HG03521 (cell line): ENCODE data around the gene FCN2.

Source experiments
- ATAC-seq: cut with Tn5 transposase; IDR thresholded peaks from one replicate; pipeline ENCODE4 v1.9.1; 2021; ENCODE audit warnings: mild to moderate bottlenecking, moderate library complexity; ENCODE audit not compliant: unreplicated experiment

The FCN2 gene

GRCh38 chr9:134880484-134881312 is at the start of gene FCN2:
Gene FCN2 (plus strand): TSS chr9:134880810. CDS start chr9:134880822, 12 bp downstream.
- no peak for ATAC-seq

- no peak for ATAC-seq
Observed at GRCh38 chr9:134830926-134831720, 49.5 kb upstream of the FCN2 start.

GRCh38 chr9:134832471-134832870 is 48.1 kb upstream of the FCN2 start:
- no peak for ATAC-seq

- ATAC-seq, result no peak
Observed at GRCh38 chr9:134833294-134833880, 47.2 kb upstream of the FCN2 start.

- no peak for ATAC-seq
Observed at GRCh38 chr9:134834217-134834956, 46.2 kb upstream of the FCN2 start.

- no peak for ATAC-seq
Observed at GRCh38 chr9:134834957-134835419, 45.6 kb upstream of the FCN2 start.

GRCh38 chr9:134835448-134835847 is 45.2 kb upstream of the FCN2 start:
- ATAC-seq, result no peak

GRCh38 chr9:134835987-134836386 is 44.6 kb upstream of the FCN2 start:
- no peak for ATAC-seq

- ATAC-seq, result no peak
Observed at GRCh38 chr9:134836406-134836970, 44.1 kb upstream of the FCN2 start.

GRCh38 chr9:134837529-134837928 is 43.1 kb upstream of the FCN2 start:
- no peak for ATAC-seq

- no peak for ATAC-seq
Observed at GRCh38 chr9:134838651-134839454, 41.8 kb upstream of the FCN2 start.

- no peak for ATAC-seq
Observed at GRCh38 chr9:134839455-134840125, 41.0 kb upstream of the FCN2 start.

GRCh38 chr9:134840511-134840910 is 40.1 kb upstream of the FCN2 start:
- no peak for ATAC-seq

- no peak for ATAC-seq
Observed at GRCh38 chr9:134841180-134841904, 39.3 kb upstream of the FCN2 start.

- no peak for ATAC-seq
Observed at GRCh38 chr9:134842321-134842720, 38.3 kb upstream of the FCN2 start.

- ATAC-seq, result no peak
Observed at GRCh38 chr9:134843740-134844139, 36.9 kb upstream of the FCN2 start.

- ATAC-seq, result no peak
Observed at GRCh38 chr9:134844821-134845220, 35.8 kb upstream of the FCN2 start.

- no peak for ATAC-seq
Observed at GRCh38 chr9:134846187-134846586, 34.4 kb upstream of the FCN2 start.
